SU-DHL-6 (cell line): ENCODE data around the gene MAP2.

Experiments used
- EZH2phosphoT487 ChIP-seq: fragments of 200-600 bp; sonication (generic), shearing (Covaris generic); conservative IDR thresholded peaks from 2 replicates; pipeline ENCODE4 v1.6.1; 2018; ENCODE audit warnings: mild to moderate bottlenecking, antibody characterized with exemption, low read length, moderate library complexity, mixed read lengths
- TF ChIP-seq, protein P1 (sequence below): fragments of 200-600 bp; sonication (generic); IDR thresholded peaks from one replicate; pipeline ENCODE4 v1.5.1; 2017; ENCODE audit warnings: antibody characterized with exemption, mild to moderate bottlenecking, low read length, moderate library complexity; ENCODE audit not compliant: insufficient read depth, poor library complexity, severe bottlenecking

DNA sequence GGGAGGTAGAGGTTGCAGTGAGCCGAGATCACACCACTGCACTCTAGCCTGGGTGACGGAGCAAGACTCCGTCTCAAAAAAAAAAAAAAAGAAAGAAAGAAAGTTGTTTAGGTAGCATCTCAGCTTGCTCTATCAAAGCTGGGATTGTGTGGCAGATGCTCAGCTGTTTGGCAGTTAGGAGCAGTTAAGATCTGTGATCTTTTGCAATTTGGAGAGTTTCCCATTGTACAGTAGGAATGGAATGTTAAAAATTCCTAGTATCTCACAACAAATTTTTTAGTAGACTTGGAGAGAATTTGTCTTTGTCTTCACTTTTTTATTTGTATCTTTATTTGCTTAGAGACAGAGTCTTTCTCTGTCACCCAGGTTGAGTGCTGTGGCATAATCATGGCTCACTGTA lies 224.9 kb downstream of the MAP2 start:
- TF ChIP-seq, protein P1, sequence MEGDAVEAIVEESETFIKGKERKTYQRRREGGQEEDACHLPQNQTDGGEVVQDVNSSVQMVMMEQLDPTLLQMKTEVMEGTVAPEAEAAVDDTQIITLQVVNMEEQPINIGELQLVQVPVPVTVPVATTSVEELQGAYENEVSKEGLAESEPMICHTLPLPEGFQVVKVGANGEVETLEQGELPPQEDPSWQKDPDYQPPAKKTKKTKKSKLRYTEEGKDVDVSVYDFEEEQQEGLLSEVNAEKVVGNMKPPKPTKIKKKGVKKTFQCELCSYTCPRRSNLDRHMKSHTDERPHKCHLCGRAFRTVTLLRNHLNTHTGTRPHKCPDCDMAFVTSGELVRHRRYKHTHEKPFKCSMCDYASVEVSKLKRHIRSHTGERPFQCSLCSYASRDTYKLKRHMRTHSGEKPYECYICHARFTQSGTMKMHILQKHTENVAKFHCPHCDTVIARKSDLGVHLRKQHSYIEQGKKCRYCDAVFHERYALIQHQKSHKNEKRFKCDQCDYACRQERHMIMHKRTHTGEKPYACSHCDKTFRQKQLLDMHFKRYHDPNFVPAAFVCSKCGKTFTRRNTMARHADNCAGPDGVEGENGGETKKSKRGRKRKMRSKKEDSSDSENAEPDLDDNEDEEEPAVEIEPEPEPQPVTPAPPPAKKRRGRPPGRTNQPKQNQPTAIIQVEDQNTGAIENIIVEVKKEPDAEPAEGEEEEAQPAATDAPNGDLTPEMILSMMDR = no peak
- no peak for TF ChIP-seq EZH2phosphoT487
